Peyer's patch (tissue), 4 donors: ENCODE measurements around the gene AGO3. TPM values are rescaled to one million over a fixed set of nuclear protein-coding genes. Genes with fewer than 3 reads are reported as not detected.

Experiments used
- DNase-seq, 3 donors: peaks; one replicate each; pipeline ENCODE4 v3.0.0-alpha.2; 2017 to 2019
- H3K27ac ChIP-seq, 4 donors: fragments of 200-600 bp; sonication (generic); one replicate each; pipeline ENCODE4 v1.5.1; 2016 to 2019
- H3K27me3 ChIP-seq, 2 donors: fragments of 200-600 bp; sonication (generic); one replicate each; pipeline ENCODE4 v1.5.1; 2019
- H3K36me3 ChIP-seq, 3 donors: fragments of 200-600 bp; sonication (generic); one replicate each; pipeline ENCODE4 v1.5.1; 2016 to 2019
- H3K4me1 ChIP-seq, 4 donors: fragments of 200-600 bp; sonication (generic); one replicate each; pipeline ENCODE4 v1.5.1; 2016 to 2019
- H3K4me3 ChIP-seq, 4 donors: fragments of 200-600 bp; sonication (generic); 1 replicate in 3 of 4; 2 replicates in 1 of 4; pipeline ENCODE4 v1.5.1; 2016 to 2019; ENCODE audit warnings: mild to moderate bottlenecking in 1 of 4
- H3K9me3 ChIP-seq, 4 donors: fragments of 200-600 bp; sonication (generic); one replicate each; pipeline ENCODE4 v1.5.1; 2016 to 2019; ENCODE audit warnings: mild to moderate bottlenecking in 1 of 4
- POLR2A ChIP-seq, 2 donors: fragments of 450-650 bp; IDR thresholded peaks; one replicate each; pipeline ENCODE4 v1.5.1; 2017; ENCODE audit warnings: antibody characterized with exemption in 2 of 2, mild to moderate bottlenecking in 2 of 2, moderate library complexity in 2 of 2
- total RNA-seq, 4 donors: library from RNA; depleted of rRNA; stranded (reverse); fragments of >200 nt; gene quantifications; one replicate each; pipeline ENCODE4 v1.1.0, GENCODE V29; 2016
- TF ChIP-seq, protein P1 (sequence below), 6 experiments: fragments of 450-650 bp in 4 of 6; fragments of 200-600 bp in 2 of 6; sonication (generic) in 1 of 6; IDR thresholded peaks; one replicate each; pipeline ENCODE4 v1.5.1; 2017 to 2019; ENCODE audit warnings: antibody characterized with exemption in 6 of 6, mild to moderate bottlenecking in 3 of 6, moderate library complexity in 1 of 6

Gene AGO3
- total RNA-seq, 4 donors from 2014 or later = 12.1 to 33.0 (median 18.6) TPM

- TF ChIP-seq, protein P1, sequence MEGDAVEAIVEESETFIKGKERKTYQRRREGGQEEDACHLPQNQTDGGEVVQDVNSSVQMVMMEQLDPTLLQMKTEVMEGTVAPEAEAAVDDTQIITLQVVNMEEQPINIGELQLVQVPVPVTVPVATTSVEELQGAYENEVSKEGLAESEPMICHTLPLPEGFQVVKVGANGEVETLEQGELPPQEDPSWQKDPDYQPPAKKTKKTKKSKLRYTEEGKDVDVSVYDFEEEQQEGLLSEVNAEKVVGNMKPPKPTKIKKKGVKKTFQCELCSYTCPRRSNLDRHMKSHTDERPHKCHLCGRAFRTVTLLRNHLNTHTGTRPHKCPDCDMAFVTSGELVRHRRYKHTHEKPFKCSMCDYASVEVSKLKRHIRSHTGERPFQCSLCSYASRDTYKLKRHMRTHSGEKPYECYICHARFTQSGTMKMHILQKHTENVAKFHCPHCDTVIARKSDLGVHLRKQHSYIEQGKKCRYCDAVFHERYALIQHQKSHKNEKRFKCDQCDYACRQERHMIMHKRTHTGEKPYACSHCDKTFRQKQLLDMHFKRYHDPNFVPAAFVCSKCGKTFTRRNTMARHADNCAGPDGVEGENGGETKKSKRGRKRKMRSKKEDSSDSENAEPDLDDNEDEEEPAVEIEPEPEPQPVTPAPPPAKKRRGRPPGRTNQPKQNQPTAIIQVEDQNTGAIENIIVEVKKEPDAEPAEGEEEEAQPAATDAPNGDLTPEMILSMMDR (IDR thresholded peaks at IDR 0.05) = no peak
- no peak for TF ChIP-seq POLR2A (IDR thresholded peaks at IDR 0.05)
- peak in 1 of 3 donors; percentile 22 for DNase-seq
- no peaks in the 10 kb centered on the region for H3K9me3 ChIP-seq
- H3K27ac ChIP-seq = peak overlapping the region in 1 of 4 donors; percentile 5
- H3K4me1 ChIP-seq = no peaks in the 10 kb centered on the region
- H3K4me3 ChIP-seq = no peak overlapping the region
- no peaks in the 10 kb centered on the region for H3K27me3 ChIP-seq
- no peaks in the 10 kb centered on the region for H3K36me3 ChIP-seq
Measured at GRCh38 chr1:36115200-36115669, 184.3 kb downstream of the AGO3 start.

DNA sequence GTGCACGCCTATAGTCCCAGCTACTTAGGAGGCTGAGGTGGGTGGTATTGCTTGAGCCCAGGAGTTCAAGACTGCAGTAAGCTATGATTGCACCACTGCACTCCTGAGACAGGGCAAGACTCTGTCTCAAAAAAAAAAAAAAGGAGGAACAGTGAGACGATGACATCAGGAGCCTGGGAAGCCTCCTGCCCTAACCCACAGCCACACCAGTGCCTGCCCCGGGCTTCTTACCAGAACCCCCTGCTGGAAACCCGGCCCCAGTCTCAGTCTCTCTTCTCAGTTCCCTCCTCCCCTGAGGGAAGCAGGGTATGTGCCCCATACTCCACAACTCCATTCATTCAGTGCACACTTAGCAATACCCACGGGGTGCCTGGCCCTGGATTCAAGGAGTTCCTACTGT lies 185.0 kb downstream of the AGO3 start:
- no peak for DNase-seq
- H3K27me3 ChIP-seq = no peaks in the 10 kb centered on the region
- no peak for TF ChIP-seq POLR2A (IDR thresholded peaks at IDR 0.05)
- TF ChIP-seq, protein P1 (IDR thresholded peaks at IDR 0.05) = no peak
- H3K9me3 ChIP-seq = no peaks in the 10 kb centered on the region
- H3K4me3 ChIP-seq = no peak overlapping the region
- no peaks in the 10 kb centered on the region for H3K36me3 ChIP-seq
- H3K27ac ChIP-seq = no peak overlapping the region
- no peaks in the 10 kb centered on the region for H3K4me1 ChIP-seq

DNA sequence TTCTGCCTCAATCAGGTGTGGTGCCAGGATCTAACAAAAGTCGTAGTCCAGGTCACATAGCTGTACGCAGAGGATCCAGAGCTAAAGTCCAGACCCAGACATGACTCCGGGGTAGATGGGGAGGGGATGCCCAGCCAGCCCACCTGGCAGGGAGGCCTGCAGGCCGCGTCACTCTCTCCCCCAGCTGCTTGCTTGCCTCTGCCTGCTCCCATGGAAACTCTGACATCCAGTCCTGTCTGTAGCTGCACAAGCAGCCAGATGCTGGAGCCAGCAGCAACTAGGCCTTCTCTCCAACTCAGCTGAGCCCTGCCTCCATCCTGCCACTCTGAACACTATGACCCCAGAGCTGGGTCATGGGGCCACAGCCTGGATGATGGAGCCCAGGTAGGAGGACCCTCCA lies 186.0 kb downstream of the AGO3 start:
- TF ChIP-seq POLR2A (IDR thresholded peaks at IDR 0.05) = no peak
- TF ChIP-seq, protein P1 (IDR thresholded peaks at IDR 0.05) = no peak
- Histone ChIP-seq H3K9me3 (no peaks in the 10 kb centered on the region), H3K27me3 (no peaks in the 10 kb centered on the region), H3K4me3 (no peak overlapping the region), H3K27ac (no peak overlapping the region), H3K36me3 (no peaks in the 10 kb centered on the region), H3K4me1 (no peaks in the 10 kb centered on the region)
- no peak for DNase-seq

DNA sequence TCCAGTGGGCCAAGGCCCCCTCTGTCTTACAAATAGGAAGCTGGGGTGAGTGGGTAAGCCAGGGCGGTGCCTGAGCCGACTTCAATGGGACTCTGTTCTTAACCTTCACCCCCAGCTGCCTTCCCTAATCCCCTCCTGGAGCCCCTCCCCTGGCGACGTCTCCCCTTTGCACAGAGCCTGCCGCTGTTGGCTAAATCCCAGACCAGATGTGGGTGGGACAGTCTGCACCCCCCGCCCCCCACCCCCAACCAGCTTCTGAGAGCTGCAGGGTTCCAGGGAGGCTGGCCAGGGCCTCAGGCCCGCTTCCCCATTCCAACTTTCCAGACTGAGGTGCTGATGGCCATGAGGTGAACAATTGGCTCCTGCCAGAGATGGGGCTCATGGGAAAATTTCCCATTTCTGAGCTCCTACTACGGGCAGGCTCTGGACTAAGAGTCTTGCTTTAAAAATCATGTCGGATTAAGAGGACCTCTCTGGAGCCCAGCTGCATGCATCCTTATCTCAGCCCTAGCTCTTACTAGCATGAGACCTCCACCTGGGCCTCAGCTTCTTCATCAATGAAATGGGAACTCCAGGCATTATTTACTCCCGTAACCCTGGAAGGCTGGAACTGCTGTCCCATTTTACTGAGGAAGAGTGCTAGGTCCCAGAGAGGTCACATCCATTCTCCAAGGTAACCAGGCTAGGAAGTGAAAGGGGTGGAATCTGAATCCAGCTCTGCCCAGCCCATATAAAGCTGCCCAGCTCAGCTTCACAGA lies 187.7 kb downstream of the AGO3 start:
- TF ChIP-seq, protein P1 (IDR thresholded peaks at IDR 0.05) = no peak
- TF ChIP-seq POLR2A (IDR thresholded peaks at IDR 0.05) = no peak
- Histone ChIP-seq H3K4me1 (no peaks in the 10 kb centered on the region), H3K27ac (no peak overlapping the region)

GRCh38 chr1:36119456-36119855 lies 188.6 kb downstream of the AGO3 start:
- no peaks in the 10 kb centered on the region for H3K9me3 ChIP-seq
- DNase-seq = no peak
- H3K27me3 ChIP-seq = no peaks in the 10 kb centered on the region
- H3K27ac ChIP-seq = no peak overlapping the region
- no peaks in the 10 kb centered on the region for H3K36me3 ChIP-seq
- no peak overlapping the region for H3K4me3 ChIP-seq
- no peak for TF ChIP-seq POLR2A (IDR thresholded peaks at IDR 0.05)
- TF ChIP-seq, protein P1 (IDR thresholded peaks at IDR 0.05) = no peak
- H3K4me1 ChIP-seq = no peaks in the 10 kb centered on the region

More for the DNA sequence above, 187.7 kb downstream of the AGO3 start:
- Histone ChIP-seq H3K4me3 (no peak overlapping the region), H3K27me3 (no peaks in the 10 kb centered on the region), H3K36me3 (no peaks in the 10 kb centered on the region), H3K9me3 (no peaks in the 10 kb centered on the region)
- DNase-seq = no peak

Other genes starting within 250 kb of the AGO3 start
- gene C1orf216, start 212.2 kb upstream of the AGO3 start, total RNA-seq = 1 to 10 TPM; 2.7 to 5.8 (median 3.4) TPM
- 10 to 100 TPM in 1 of 4 donors, 1 to 10 TPM in 2, under 1 TPM in 1; 0.40 to 20.6 (median 3.7) TPM for gene CLSPN, start 161.1 kb upstream of the AGO3 start, total RNA-seq
- 10 to 100 TPM in 3 of 4 donors, 1 to 10 TPM in 1; 8.3 to 44.2 (median 18.6) TPM for gene AGO4, start 123.1 kb upstream of the AGO3 start, total RNA-seq
- gene AGO1, start 47.9 kb upstream of the AGO3 start, total RNA-seq = 10 to 100 TPM; 27.0 to 39.7 (median 31.7) TPM
- not detected for gene TEKT2, start 153.0 kb downstream of the AGO3 start, total RNA-seq
- 10 to 100 TPM; 16.5 to 50.0 (median 30.8) TPM for gene ADPRS, start 157.8 kb downstream of the AGO3 start, total RNA-seq
- 1 to 10 TPM in 3 of 4 donors, under 1 TPM in 1; 0.83 to 1.3 (median 1.1) TPM for gene COL8A2, start 194.1 kb downstream of the AGO3 start, total RNA-seq
- 100 to 1,000 TPM in 1 of 4 donors, 10 to 100 TPM in 3; 56.2 to 113 (median 73.7) TPM for gene TRAPPC3, start 218.4 kb downstream of the AGO3 start, total RNA-seq
- 10 to 100 TPM; 38.2 to 62.7 (median 46.4) TPM for gene MAP7D1, start 225.1 kb downstream of the AGO3 start, total RNA-seq